OCI-LY1 (cell line): ENCODE measurements around the gene STK24.

ENCODE experiments used
- H2AFZ ChIP-seq: fragments of 200-600 bp; sonication (generic), shearing (Covaris generic); 2 replicates; pipeline ENCODE4 v1.6.0; 2014; ENCODE audit warnings: antibody characterized with exemption, mild to moderate bottlenecking, low read length
- H3F3A ChIP-seq: fragments of 200-600 bp; sonication (generic), shearing (Covaris generic); 2 replicates; pipeline ENCODE4 v1.6.0; 2014; ENCODE audit warnings: mild to moderate bottlenecking, antibody characterized with exemption, low read length, moderate library complexity; ENCODE audit not compliant: insufficient read depth
- H3K27ac ChIP-seq: fragments of 200-600 bp; sonication (generic); 2 replicates; pipeline ENCODE4 v1.5.1; 2014; ENCODE audit warnings: low read length, mixed run types, mild to moderate bottlenecking, low read depth; ENCODE audit not compliant: poor library complexity, severe bottlenecking
- H3K27me3 ChIP-seq: fragments of 200-600 bp; sonication (generic); 2 replicates; pipeline ENCODE4 v1.6.0; 2014; ENCODE audit warnings: antibody characterized with exemption, mild to moderate bottlenecking, low read length, moderate library complexity; ENCODE audit not compliant: insufficient read depth
- H3K36me3 ChIP-seq: fragments of 200-600 bp; sonication (generic); 2 replicates; pipeline ENCODE4 v1.6.1; 2014; ENCODE audit warnings: mild to moderate bottlenecking, antibody characterized with exemption, low read length, moderate library complexity, mixed read lengths; ENCODE audit not compliant: insufficient read depth
- H3K4me1 ChIP-seq: fragments of 200-600 bp; sonication (generic); 2 replicates; pipeline ENCODE4 v1.5.1; 2014; ENCODE audit warnings: mild to moderate bottlenecking, low read length, moderate library complexity; ENCODE audit not compliant: insufficient read depth, severe bottlenecking
- H3K4me2 ChIP-seq: fragments of 200-600 bp; sonication (generic), shearing (Covaris generic); 2 replicates; pipeline ENCODE4 v1.6.1; 2014; ENCODE audit warnings: low read length
- H3K4me3 ChIP-seq: fragments of 200-600 bp; sonication (generic); 2 replicates; pipeline ENCODE4 v1.5.1; 2014; ENCODE audit warnings: low read length, low read depth, mild to moderate bottlenecking, mixed read lengths; ENCODE audit not compliant: poor library complexity, severe bottlenecking
- H3K79me2 ChIP-seq: fragments of 200-600 bp; shearing (Covaris generic); 2 replicates; pipeline ENCODE4 v1.6.1; 2016; ENCODE audit warnings: mixed run types, low read length, mixed read lengths; ENCODE audit not compliant: insufficient read depth
- H3K9ac ChIP-seq: fragments of 200-600 bp; sonication (generic), shearing (Covaris generic); 2 replicates; pipeline ENCODE4 v1.6.1; 2014; ENCODE audit warnings: mild to moderate bottlenecking, low read length, mixed read lengths
- H3K9me2 ChIP-seq: fragments of 200-600 bp; sonication (generic), shearing (Covaris generic); 2 replicates; pipeline ENCODE4 v1.6.1; 2014; ENCODE audit warnings: low read depth, mild to moderate bottlenecking, low read length, mixed read lengths
- H3K9me3 ChIP-seq: fragments of 200-600 bp; shearing (Covaris generic); 2 replicates; pipeline ENCODE4 v1.6.1; 2014; ENCODE audit warnings: low read length, mixed read lengths
- H4K20me1 ChIP-seq: fragments of 200-600 bp; sonication (generic), shearing (Covaris generic); 2 replicates; pipeline ENCODE4 v1.6.0; 2016; ENCODE audit warnings: mild to moderate bottlenecking, low read length; ENCODE audit not compliant: insufficient read depth
- CTCF ChIP-seq: fragments of 200-600 bp; sonication (generic), shearing (Covaris generic); IDR thresholded peaks from 2 replicates; pipeline ENCODE4 v1.5.1; 2017; ENCODE audit warnings: mild to moderate bottlenecking, antibody characterized with exemption, low read length, moderate library complexity, mixed read lengths
- EZH2 ChIP-seq: fragments of 200-600 bp; sonication (generic), shearing (Covaris generic); IDR thresholded peaks from 2 replicates; pipeline ENCODE4 v1.8.0; 2017; ENCODE audit warnings: borderline replicate concordance, mixed run types, mild to moderate bottlenecking, antibody characterized with exemption, low read length, moderate library complexity, mixed read lengths

Gene STK24

DNA sequence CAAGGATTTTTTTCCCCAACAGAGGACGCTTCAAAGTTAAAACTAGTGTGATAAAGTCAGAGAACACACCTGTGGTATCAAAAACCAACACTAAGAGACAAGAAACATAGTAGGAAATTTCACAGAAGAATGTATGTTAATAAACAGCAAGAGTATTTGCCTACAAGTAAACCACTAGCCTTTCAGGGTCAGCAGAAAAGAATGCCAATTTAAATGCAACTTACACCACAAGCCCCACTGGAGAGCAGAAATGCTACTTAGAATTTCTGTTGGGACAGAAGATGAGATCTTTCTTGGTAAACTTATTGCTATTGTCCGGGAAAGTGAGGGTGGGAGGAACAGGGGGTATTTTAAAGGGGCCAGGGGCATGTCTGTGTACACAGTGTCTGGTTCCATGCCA is 68.6 kb downstream of the STK24 start:
- Histone ChIP-seq H3K27ac (no peak overlapping the region), H3K36me3 (peaks cover 16% of the 10 kb centered on the region), H3K4me2 (no peak overlapping the region), H3K9me2 (no peaks in the 10 kb centered on the region), H3K4me1 (peaks cover 23% of the 10 kb centered on the region), H3K9me3 (no peaks in the 10 kb centered on the region), H3F3A (no peaks in the 10 kb centered on the region), H3K9ac (no peak overlapping the region), H3K4me3 (no peak overlapping the region), H3K27me3 (no peaks in the 10 kb centered on the region), H3K79me2 (peaks cover 38% of the 10 kb centered on the region), H4K20me1 (0 out of 2 replicates have a peak, but pooled peaks cover 2% of the 10 kb centered on the region), H2AFZ (no peak overlapping the region)
- TF ChIP-seq CTCF (no peak), EZH2 (no peak)

DNA sequence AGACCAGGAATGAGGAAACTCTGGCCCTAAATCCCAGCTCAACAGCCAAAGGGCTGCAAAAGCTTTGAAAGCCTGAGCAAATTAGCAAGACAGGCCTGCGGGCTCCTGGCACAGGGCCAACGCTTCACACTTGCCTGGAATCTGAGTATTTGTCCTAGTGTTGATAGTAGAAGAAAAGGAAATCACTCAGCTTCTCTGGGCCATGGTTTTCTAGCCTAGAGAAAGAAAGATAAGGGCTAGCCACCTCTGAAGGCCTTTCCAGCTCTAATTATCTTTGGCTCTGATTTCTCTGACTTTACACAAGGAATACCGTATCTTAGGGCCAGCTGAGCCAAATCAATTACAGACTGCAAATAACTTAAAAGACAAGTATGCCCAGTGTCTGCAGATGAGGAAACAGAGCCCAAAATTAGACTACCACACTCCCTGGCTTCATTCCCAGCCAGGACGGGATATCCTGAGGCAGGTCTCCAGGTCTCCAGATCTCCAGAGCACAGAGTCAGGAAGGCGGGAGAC is 69.6 kb downstream of the STK24 start:
- no peak for TF ChIP-seq CTCF
- no peak overlapping the region for H3K4me3 ChIP-seq
- no peaks in the 10 kb centered on the region for H3F3A ChIP-seq
- H3K9me3 ChIP-seq, result no peaks in the 10 kb centered on the region
- no peak overlapping the region for H3K9ac ChIP-seq
- peaks cover 38% of the 10 kb centered on the region for H3K79me2 ChIP-seq
- H3K27ac ChIP-seq, result no peak overlapping the region
- H3K9me2 ChIP-seq, result no peaks in the 10 kb centered on the region
- peaks cover 8% of the 10 kb centered on the region; the same call in 1 of the 2 replicates for H3K36me3 ChIP-seq
- no peaks in the 10 kb centered on the region for H3K27me3 ChIP-seq
- 0 out of 2 replicates have a peak, but pooled peaks cover 2% of the 10 kb centered on the region for H4K20me1 ChIP-seq
- H3K4me2 ChIP-seq, result no peak overlapping the region
- no peak overlapping the region for H2AFZ ChIP-seq
- H3K4me1 ChIP-seq, result peaks cover 23% of the 10 kb centered on the region

DNA sequence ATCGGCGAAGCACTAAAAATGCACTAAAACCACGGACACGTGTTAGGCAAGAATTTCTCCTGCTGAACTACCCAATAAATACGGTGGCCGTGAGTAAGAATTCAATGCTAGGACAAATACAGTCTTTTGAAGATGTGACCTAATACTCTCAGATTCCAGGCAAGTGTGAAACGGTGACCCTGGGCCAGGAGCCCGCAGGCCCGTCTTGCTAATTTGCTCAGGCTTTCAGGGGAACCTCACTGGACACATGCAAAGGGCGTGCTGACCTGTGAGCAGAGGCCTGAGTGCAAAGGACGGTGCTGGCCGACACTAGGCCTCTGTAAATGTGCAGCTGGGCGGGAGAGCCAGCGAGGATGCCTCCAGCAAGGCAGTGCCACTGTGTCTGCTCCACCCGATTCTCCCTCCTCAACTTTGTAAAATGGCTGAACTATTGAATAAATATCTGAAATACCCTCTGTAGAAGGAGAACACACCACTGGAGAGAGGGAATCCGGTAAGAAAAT is 70.1 kb downstream of the STK24 start:
- Histone ChIP-seq H3K36me3 (peaks cover 8% of the 10 kb centered on the region; the same call in 1 of the 2 replicates), H3K79me2 (peaks cover 38% of the 10 kb centered on the region), H3K9me2 (no peaks in the 10 kb centered on the region), H4K20me1 (0 out of 2 replicates have a peak, but pooled peaks cover 2% of the 10 kb centered on the region), H3F3A (no peaks in the 10 kb centered on the region), H3K4me2 (no peak overlapping the region), H3K4me3 (no peak overlapping the region), H3K27ac (no peak overlapping the region), H3K27me3 (no peaks in the 10 kb centered on the region), H3K4me1 (peaks cover 19% of the 10 kb centered on the region), H2AFZ (no peak overlapping the region), H3K9ac (no peak overlapping the region), H3K9me3 (no peaks in the 10 kb centered on the region)
- TF ChIP-seq EZH2 (no peak), CTCF (no peak)
